Astrocyte (in vitro differentiated cells and primary cell): ENCODE measurements around the gene WFS1. TPM values are rescaled to one million over a fixed set of nuclear protein-coding genes. Genes with fewer than 3 reads are reported as not detected.

Source experiments
- DNase-seq: peaks from one replicate; pipeline ENCODE4 v3.0.0-alpha.2; 2010; ENCODE audit warnings: low read depth
- FAIRE-seq: peaks from 2 replicates; lab custom pipeline; 2011; peaks lifted over from hg19 to GRCh38; lab: Jason Lieb, UNC
- H2AFZ ChIP-seq: 2 replicates; pipeline ENCODE4 v1.6.0; 2012; ENCODE audit warnings: low read depth, low read length, inconsistent platforms
- H3K27ac ChIP-seq: 2 replicates; pipeline ENCODE4 v1.5.1; 2011; ENCODE audit warnings: low read depth, low read length, inconsistent platforms
- H3K27me3 ChIP-seq: 2 replicates; pipeline ENCODE4 v1.6.0; 2011; ENCODE audit warnings: low read length, inconsistent platforms; ENCODE audit not compliant: insufficient read depth
- H3K36me3 ChIP-seq: 2 replicates; pipeline ENCODE4 v1.5.1; 2011; ENCODE audit warnings: low read length, inconsistent platforms; ENCODE audit not compliant: insufficient read depth
- H3K4me1 ChIP-seq: 2 replicates; pipeline ENCODE4 v1.5.1; 2011; ENCODE audit warnings: low read length, inconsistent platforms; ENCODE audit not compliant: insufficient read depth
- H3K4me2 ChIP-seq: 2 replicates; pipeline ENCODE4 v1.6.0; 2012; ENCODE audit warnings: low read length, inconsistent platforms
- H3K4me3 ChIP-seq: 2 replicates; pipeline ENCODE4 v1.5.1; 2011; ENCODE audit warnings: low read depth, mild to moderate bottlenecking, low read length, inconsistent platforms; ENCODE audit not compliant: insufficient read depth
- H3K79me2 ChIP-seq: 2 replicates; pipeline ENCODE4 v1.6.0; 2012; ENCODE audit warnings: mild to moderate bottlenecking, low read length, inconsistent platforms; ENCODE audit not compliant: insufficient read depth
- H3K9ac ChIP-seq: 2 replicates; pipeline ENCODE4 v1.6.0; 2012; ENCODE audit warnings: mild to moderate bottlenecking, low read length, inconsistent platforms
- H3K9me3 ChIP-seq: 2 replicates; pipeline ENCODE4 v1.5.1; 2012; ENCODE audit warnings: low read depth, mild to moderate bottlenecking, low read length, inconsistent platforms; ENCODE audit not compliant: insufficient read depth
- H4K20me1 ChIP-seq: 2 replicates; pipeline ENCODE4 v1.6.0; 2012; ENCODE audit warnings: low read length, inconsistent platforms; ENCODE audit not compliant: insufficient read depth
- H3K27ac Mint-ChIP-seq: one replicate; pipeline ENCODE4 v1.8.0; 2021; ENCODE audit warnings: mild to moderate bottlenecking, mixed read lengths; ENCODE audit not compliant: unreplicated experiment
- H3K27me3 Mint-ChIP-seq: one replicate; pipeline ENCODE4 v1.8.0; 2021; ENCODE audit warnings: low read depth, mixed read lengths; ENCODE audit not compliant: unreplicated experiment
- H3K36me3 Mint-ChIP-seq: one replicate; pipeline ENCODE4 v1.8.0; 2021; ENCODE audit warnings: low read depth, mixed read lengths; ENCODE audit not compliant: unreplicated experiment
- H3K4me1 Mint-ChIP-seq: one replicate; pipeline ENCODE4 v1.8.0; 2021; ENCODE audit warnings: low read depth, mixed read lengths; ENCODE audit not compliant: unreplicated experiment
- H3K4me3 Mint-ChIP-seq: one replicate; pipeline ENCODE4 v1.8.0; 2021; ENCODE audit warnings: mild to moderate bottlenecking, moderate library complexity, mixed read lengths; ENCODE audit not compliant: unreplicated experiment
- H3K9me3 Mint-ChIP-seq: one replicate; pipeline ENCODE4 v1.8.0; 2021; ENCODE audit warnings: mild to moderate bottlenecking, mixed read lengths; ENCODE audit not compliant: unreplicated experiment
- CTCF ChIP-seq: IDR thresholded peaks from 2 replicates; pipeline ENCODE4 v1.5.1; 2011; ENCODE audit warnings: low read depth, mild to moderate bottlenecking, inconsistent platforms, low read length, moderate library complexity; ENCODE audit not compliant: insufficient read depth
- EZH2 ChIP-seq: IDR thresholded peaks from 2 replicates; pipeline ENCODE4 v1.6.1; 2012; ENCODE audit warnings: mild to moderate bottlenecking, low read length, inconsistent platforms; ENCODE audit not compliant: insufficient read depth
- total RNA-seq: library from RNA; stranded (reverse); gene quantifications from 2 replicates; pipeline ENCODE4 v1.2.1, GENCODE V29; 2021

The WFS1 gene
- total RNA-seq, 1 donor from 2014 or later, result 39.0 TPM

GRCh38 chr4:6326312-6327060 is 56.8 kb downstream of the WFS1 start:
- peak overlapping the region; percentile 41 for H3K27ac Mint-ChIP-seq

GRCh38 chr4:6327220-6327917 is 57.7 kb downstream of the WFS1 start:
- no peaks in the 10 kb centered on the region for H3K36me3 ChIP-seq
- no peaks in the 10 kb centered on the region for H3K36me3 Mint-ChIP-seq
- no peak overlapping the region for H3K4me3 Mint-ChIP-seq
- no peak overlapping the region for H3K4me3 ChIP-seq
- no peak overlapping the region for H2AFZ ChIP-seq
- peaks cover 2% of the 10 kb centered on the region for H3K4me1 Mint-ChIP-seq
- H4K20me1 ChIP-seq, result no peaks in the 10 kb centered on the region
- peaks cover 12% of the 10 kb centered on the region for H3K4me1 ChIP-seq
- FAIRE-seq (peak; percentile 52), DNase-seq (no peak)
- H3K9ac ChIP-seq, result no peak overlapping the region
- peak; percentile 59 for TF ChIP-seq CTCF
- TF ChIP-seq EZH2, result peak; percentile 37
- peaks cover 41% of the 10 kb centered on the region for H3K27me3 Mint-ChIP-seq
- no peak overlapping the region for H3K27ac ChIP-seq
- H3K4me2 ChIP-seq, result no peak overlapping the region
- H3K9me3 Mint-ChIP-seq, result no peaks in the 10 kb centered on the region
- H3K27ac Mint-ChIP-seq, result no peak overlapping the region
- H3K27me3 ChIP-seq, result no peaks in the 10 kb centered on the region
- H3K9me3 ChIP-seq, result no peaks in the 10 kb centered on the region
- no peaks in the 10 kb centered on the region for H3K79me2 ChIP-seq

More at GRCh38 chr4:6326312-6327060, 56.8 kb downstream of the WFS1 start:
- Histone ChIP-seq H3K4me3 (no peak overlapping the region), H3K27me3 (no peaks in the 10 kb centered on the region), H3K36me3 (no peaks in the 10 kb centered on the region), H2AFZ (no peak overlapping the region), H3K27ac (no peak overlapping the region), H3K4me2 (no peak overlapping the region), H4K20me1 (no peaks in the 10 kb centered on the region), H3K9me3 (no peaks in the 10 kb centered on the region), H3K9ac (no peak overlapping the region), H3K79me2 (no peaks in the 10 kb centered on the region), H3K4me1 (peaks cover 12% of the 10 kb centered on the region)
- peaks cover 44% of the 10 kb centered on the region for H3K27me3 Mint-ChIP-seq
- TF ChIP-seq CTCF, result no peak
- no peak for TF ChIP-seq EZH2
- no peaks in the 10 kb centered on the region for H3K9me3 Mint-ChIP-seq
- H3K4me3 Mint-ChIP-seq, result no peak overlapping the region
- no peak for FAIRE-seq
- peaks cover 2% of the 10 kb centered on the region for H3K4me1 Mint-ChIP-seq
- no peak for DNase-seq
- H3K36me3 Mint-ChIP-seq, result no peaks in the 10 kb centered on the region

- DNase-seq (no peak), FAIRE-seq (no peak)
- no peak overlapping the region for H3K4me3 Mint-ChIP-seq
- no peak overlapping the region for H3K4me2 ChIP-seq
- no peak overlapping the region for H3K27ac Mint-ChIP-seq
- peaks cover 36% of the 10 kb centered on the region for H3K27me3 Mint-ChIP-seq
- H3K4me1 Mint-ChIP-seq, result peaks cover 2% of the 10 kb centered on the region
- H2AFZ ChIP-seq, result no peak overlapping the region
- peaks cover 12% of the 10 kb centered on the region for H3K4me1 ChIP-seq
- no peaks in the 10 kb centered on the region for H4K20me1 ChIP-seq
- no peak overlapping the region for H3K27ac ChIP-seq
- H3K9me3 ChIP-seq, result no peaks in the 10 kb centered on the region
- no peak overlapping the region for H3K4me3 ChIP-seq
- H3K9ac ChIP-seq, result no peak overlapping the region
- no peak for TF ChIP-seq EZH2
- no peaks in the 10 kb centered on the region for H3K79me2 ChIP-seq
- H3K9me3 Mint-ChIP-seq, result no peaks in the 10 kb centered on the region
- no peaks in the 10 kb centered on the region for H3K36me3 ChIP-seq
- peaks cover 2% of the 10 kb centered on the region for H3K27me3 ChIP-seq
- H3K36me3 Mint-ChIP-seq, result no peaks in the 10 kb centered on the region
Measured at GRCh38 chr4:6328526-6328925, 58.9 kb downstream of the WFS1 start.
